Activated T-cell treated with anti-CD3 and anti-CD28 coated beads, Interleukin-2, amount 50 U/mL, for 72 hours (primary cell): ENCODE measurements around the gene DDX41. TPM values are rescaled to one million over a fixed set of nuclear protein-coding genes. Genes with fewer than 3 reads are reported as not detected.
"Not testable (repeated sequence)": the region's sequence is repeated elsewhere in the genome, so short reads cannot be mapped to it uniquely, and the experiment has no call there.

ENCODE experiments used
- ATAC-seq, 2 donors: fragments of 150-1000 bp; cut with Tn5 transposase; replicated peaks in 1 of 2; 2 replicates each; pipeline ENCODE4 v1.10.0; 2021; ENCODE audit warnings: moderate library complexity in 2 of 2, mild to moderate bottlenecking in 1 of 2
- DNase-seq, 2 donors: peaks; one replicate each; pipeline ENCODE4 v3.0.0; 2021 to 2022; ENCODE audit warnings: mixed read lengths in 1 of 2
- H3K27ac Mint-ChIP-seq: one replicate; pipeline ENCODE4 v1.8.0; 2022; ENCODE audit warnings: mild to moderate bottlenecking, moderate library complexity, mixed read lengths
- H3K27me3 Mint-ChIP-seq: one replicate; pipeline ENCODE4 v1.8.0; 2022; ENCODE audit warnings: low read depth, mixed read lengths
- H3K36me3 Mint-ChIP-seq, 2 donors: one replicate each; pipeline ENCODE4 v1.8.0; 2022; ENCODE audit warnings: mixed read lengths in 2 of 2, mild to moderate bottlenecking in 1 of 2; ENCODE audit not compliant: insufficient read depth in 2 of 2
- H3K4me1 Mint-ChIP-seq: one replicate; pipeline ENCODE4 v1.8.0; 2022; ENCODE audit warnings: low read depth, mixed read lengths
- H3K4me3 Mint-ChIP-seq, 2 donors: one replicate each; pipeline ENCODE4 v1.8.0; 2022; ENCODE audit warnings: mild to moderate bottlenecking in 2 of 2, mixed read lengths in 2 of 2, moderate library complexity in 2 of 2
- H3K9me3 Mint-ChIP-seq, 2 donors: one replicate each; pipeline ENCODE4 v1.8.0; 2022; ENCODE audit warnings: mixed read lengths in 2 of 2
- total RNA-seq, 2 donors: library from RNA; stranded (reverse); gene quantifications; one replicate each; pipeline ENCODE4 v1.2.3, GENCODE V29; 2022

Gene DDX41
- total RNA-seq: 100 to 1,000 TPM in 1 of 2 donors, 10 to 100 TPM in 1; 89.2 to 117 TPM

DNA sequence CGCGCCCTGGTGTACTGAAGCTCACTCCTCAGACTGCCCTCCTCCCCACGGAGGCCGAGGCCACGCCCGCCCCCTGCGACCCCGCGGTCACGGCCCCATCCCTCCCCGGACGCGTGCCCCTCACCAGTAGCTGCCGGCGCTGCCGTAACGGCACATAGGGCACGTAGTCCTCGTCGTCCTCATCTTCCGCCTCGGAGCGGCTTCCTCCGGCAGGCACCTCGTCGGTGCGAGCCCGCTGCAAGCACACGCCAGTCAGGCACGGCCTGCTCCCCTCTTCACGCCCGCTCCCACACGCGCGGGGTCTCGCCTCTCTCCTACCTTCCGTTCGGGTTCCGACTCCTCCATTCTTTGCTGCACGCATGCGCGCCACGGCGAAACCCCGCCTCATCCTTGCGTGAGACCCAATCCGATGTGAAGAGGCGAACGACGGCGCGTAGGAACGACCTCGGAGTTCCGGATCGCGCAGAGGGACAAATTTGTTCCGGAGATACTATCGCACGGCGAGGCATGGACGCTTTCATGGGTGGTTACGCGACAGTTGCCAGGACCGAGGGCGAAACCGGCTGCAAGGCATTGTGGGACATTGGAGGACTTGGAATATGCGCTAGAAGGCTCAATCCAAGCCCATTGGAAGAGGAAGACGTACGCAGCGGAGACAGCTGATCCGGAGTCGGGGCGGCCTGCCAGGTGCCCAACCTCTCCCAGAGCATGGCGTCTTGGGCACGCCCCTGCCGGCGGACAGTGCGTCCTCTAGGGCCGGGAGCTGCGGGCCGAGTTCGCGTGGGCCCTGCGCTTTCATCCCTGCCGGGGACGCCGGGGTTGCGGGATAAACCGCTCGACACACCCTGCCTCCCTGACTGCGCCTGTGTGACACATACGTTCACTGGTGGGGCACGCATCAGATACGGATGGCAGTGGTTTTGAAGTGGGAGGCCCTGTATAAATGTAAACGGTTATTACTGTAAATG, at the start of gene DDX41:
DDX41 (minus strand) TSS at position 361 of the 968 bp plus-strand sequence; CDS start at position 345, 16 bp downstream.
- peaks cover 7 to 24% of the 10 kb centered on the region in 2 donors for H3K36me3 Mint-ChIP-seq
- peaks cover 63% of the 10 kb centered on the region for H3K4me1 Mint-ChIP-seq
- ATAC-seq: peak; percentile 89 to 90
- peak within 1 kb of the TSS; percentile 71 for H3K27ac Mint-ChIP-seq
- no peaks in the 10 kb centered on the region for H3K27me3 Mint-ChIP-seq
- H3K4me3 Mint-ChIP-seq: peak within 1 kb of the TSS; percentile 85 to 91
- DNase-seq: peak; percentile 96 to 97
- H3K9me3 Mint-ChIP-seq: no peaks in the 10 kb centered on the region

DNA sequence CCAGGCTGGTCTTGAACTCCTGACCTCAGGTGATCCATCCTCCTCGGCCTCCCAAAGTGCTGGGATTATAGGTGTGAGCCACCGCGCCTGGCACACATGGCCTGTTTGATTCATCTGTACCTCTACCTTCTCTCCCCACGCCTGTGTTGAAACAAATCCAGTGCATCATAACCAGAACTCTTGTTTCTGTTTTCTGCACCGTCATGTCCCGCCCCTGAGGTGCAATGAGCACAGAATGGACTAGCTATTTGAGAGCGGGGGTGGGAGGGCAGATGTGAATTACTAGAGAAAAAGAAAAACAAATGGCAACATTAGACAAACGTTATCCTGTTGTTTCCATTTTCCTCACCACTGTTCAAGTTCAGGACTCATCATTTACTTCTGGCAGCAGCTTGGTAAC, 48.3 kb upstream of the DDX41 start:
- H3K4me3 Mint-ChIP-seq: no peak overlapping the region
- DNase-seq: no peak
- no peak overlapping the region for H3K27ac Mint-ChIP-seq
- no peaks in the 10 kb centered on the region for H3K9me3 Mint-ChIP-seq
- ATAC-seq: no peak
- H3K4me1 Mint-ChIP-seq: no peaks in the 10 kb centered on the region
- H3K36me3 Mint-ChIP-seq: no peaks in the 10 kb centered on the region
- peaks cover 8% of the 10 kb centered on the region for H3K27me3 Mint-ChIP-seq

DNA sequence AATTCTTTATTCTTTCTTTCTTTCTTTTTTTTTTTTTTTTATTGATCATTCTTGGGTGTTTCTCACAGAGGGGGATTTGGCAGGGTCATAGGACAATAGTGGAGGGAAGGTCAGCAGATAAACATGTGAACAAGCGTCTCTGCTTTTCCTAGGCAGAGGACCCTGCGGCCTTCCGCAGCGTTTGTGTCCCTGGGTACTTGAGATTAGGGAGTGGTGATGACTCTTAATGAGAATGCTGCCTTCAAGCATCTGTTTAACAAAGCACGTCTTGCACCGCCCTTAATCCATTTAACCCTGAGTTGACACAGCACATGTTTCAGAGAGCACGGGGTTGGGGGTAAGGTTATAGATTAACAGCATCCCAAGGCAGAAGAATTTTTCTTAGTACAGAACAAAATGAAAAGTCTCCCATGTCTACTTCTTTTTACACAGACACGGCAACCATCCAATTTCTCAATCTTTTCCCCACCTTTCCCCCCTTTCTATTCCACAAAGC, 42.7 kb upstream of the DDX41 start:
- H3K27ac Mint-ChIP-seq, H3K36me3 Mint-ChIP-seq, H3K9me3 Mint-ChIP-seq, H3K27me3 Mint-ChIP-seq, DNase-seq, H3K4me3 Mint-ChIP-seq, ATAC-seq: not testable (repeated sequence)
- peaks cover 10% of the 10 kb centered on the region for H3K4me1 Mint-ChIP-seq

DNA sequence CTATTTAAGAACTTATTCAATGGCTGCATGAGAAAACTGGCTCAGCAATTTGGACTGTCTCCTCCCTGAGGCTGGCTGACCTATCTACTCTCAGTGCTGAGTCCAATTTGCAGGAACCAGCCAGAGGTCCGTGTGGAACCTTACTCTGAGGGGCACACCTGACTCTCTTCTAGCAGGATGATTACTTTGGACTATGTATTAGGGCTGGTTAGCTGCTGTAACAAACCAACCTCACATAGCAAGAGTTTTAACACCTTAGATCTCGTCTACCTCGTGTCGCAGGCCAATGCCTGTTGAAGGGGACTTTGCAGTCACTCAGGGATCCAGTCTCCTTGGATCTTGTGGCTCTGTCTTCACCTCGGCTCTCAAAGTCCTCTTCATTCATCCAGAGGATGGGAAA, 41.0 kb upstream of the DDX41 start:
- Mint-ChIP-seq H3K36me3 (peaks cover under 1 to 1% of the 10 kb centered on the region in 2 donors), H3K27me3 (no peaks in the 10 kb centered on the region), H3K4me1 (peaks cover 19% of the 10 kb centered on the region), H3K27ac (no peak overlapping the region), H3K4me3 (no peak overlapping the region), H3K9me3 (no peaks in the 10 kb centered on the region)
- ATAC-seq (no peak), DNase-seq (no peak)

DNA sequence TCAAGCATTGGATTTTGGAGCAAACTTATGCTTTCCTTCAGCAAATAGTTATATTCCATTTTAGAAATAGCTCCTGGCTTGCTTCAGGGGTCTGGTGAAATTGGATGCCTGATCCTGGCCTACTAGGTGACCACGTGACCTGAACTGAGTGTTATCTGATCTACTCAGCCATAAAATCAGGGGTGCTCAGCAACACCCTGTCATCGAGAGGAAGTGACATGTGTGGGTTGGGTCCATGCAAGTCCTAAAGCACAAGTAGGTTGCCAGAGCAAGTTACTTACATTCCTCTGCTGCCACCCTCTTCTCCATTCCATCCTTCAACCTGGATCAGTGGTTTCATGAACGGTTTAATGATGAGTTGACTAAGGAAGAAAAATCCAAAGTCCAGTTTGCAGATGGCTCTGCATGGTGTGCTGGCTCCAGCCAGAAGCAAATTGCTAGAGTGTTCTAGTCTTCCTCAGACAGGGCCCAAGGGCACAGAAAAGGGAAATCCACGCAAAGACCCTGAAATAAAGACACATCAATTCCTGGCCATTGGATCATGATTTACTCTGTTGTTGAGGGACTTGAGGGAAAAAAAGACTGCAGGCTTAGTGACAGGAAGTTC, 40.4 kb upstream of the DDX41 start:
- no peak overlapping the region for H3K27ac Mint-ChIP-seq
- peaks cover 5% of the 10 kb centered on the region in 2 donors for H3K36me3 Mint-ChIP-seq
- no peaks in the 10 kb centered on the region for H3K9me3 Mint-ChIP-seq
- no peaks in the 10 kb centered on the region for H3K27me3 Mint-ChIP-seq
- peak in 1 of 2 donors; percentile 10 for DNase-seq
- H3K4me1 Mint-ChIP-seq: peaks cover 26% of the 10 kb centered on the region
- no peak overlapping the region for H3K4me3 Mint-ChIP-seq
- ATAC-seq: no peak

DNA sequence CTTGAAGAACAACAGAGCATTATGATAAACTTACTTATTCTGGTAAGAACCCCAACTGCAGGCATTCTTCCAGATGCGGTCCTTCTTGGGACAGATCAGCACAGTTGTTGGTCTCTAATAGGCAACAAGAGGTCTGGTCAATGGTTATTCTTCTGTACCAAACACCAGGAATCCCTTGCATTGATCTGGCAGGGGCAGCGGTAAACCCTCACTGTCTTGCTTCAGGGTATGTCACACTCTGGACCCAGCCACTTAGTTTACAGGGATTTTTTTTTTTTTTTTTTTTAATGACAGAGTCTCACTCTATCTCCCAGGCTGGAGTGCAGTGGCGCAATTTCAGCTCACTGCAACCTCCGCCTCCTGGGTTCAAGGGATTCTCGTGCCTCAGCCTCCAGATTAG, 38.9 kb upstream of the DDX41 start:
- no peak overlapping the region for H3K27ac Mint-ChIP-seq
- peak overlapping the region in 1 of 2 donors; percentile 92 for H3K4me3 Mint-ChIP-seq
- H3K4me1 Mint-ChIP-seq: peaks cover 33% of the 10 kb centered on the region
- DNase-seq: no peak
- ATAC-seq: no peak
- no peaks in the 10 kb centered on the region for H3K9me3 Mint-ChIP-seq
- H3K27me3 Mint-ChIP-seq: no peaks in the 10 kb centered on the region
- H3K36me3 Mint-ChIP-seq: peaks cover 6 to 8% of the 10 kb centered on the region in 2 donors

DNA sequence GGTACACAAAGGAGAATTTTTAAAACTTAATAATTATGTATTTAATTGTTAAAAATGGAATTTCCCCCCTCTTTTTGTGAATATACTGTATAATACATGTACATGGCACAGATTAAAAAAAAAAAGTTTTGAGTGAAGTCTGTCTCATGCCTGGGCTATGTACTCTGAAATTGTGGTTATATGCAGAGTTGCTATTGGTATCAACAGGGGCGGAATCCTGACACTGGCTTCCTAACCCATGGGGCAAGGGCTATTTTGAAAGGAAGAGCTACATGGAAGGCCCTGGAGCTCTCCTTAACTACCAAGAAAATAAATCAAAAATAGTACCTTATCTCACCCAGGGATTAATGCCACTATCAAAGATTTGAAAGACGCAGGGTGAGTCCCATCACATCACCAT, 38.5 kb upstream of the DDX41 start:
- no peak for ATAC-seq
- H3K27ac Mint-ChIP-seq: no peak overlapping the region

DNA sequence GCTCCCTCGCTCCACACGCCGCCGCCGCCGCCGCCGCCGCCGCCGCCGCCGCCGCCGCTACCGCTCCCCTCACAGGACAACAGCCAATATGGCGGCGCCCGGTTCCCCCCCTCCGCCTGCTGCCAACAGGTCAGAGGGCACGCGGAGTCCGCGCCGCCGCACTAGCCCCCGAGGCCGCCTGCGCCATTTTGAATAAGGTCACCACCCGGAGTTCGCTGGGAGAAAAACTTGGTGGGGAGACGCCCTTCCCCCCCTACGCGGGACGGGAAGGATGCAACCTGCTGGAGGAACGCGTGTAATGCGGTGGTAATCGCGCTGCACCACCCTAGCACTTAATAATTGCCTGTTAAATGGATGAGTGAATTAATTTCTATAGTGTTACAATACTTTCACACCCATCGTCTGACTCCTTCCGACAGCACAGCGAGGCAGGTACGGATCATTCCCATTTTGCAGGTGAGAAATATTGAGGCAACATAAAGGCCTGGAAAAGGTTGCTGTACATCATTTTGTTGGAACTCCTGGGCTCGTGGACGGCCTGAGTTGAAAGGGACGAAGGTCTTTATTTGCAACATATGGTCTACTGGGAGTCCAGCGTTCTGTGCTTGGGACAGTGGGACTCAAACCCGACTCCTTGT, 37.8 kb upstream of the DDX41 start, which contains the start of gene FAM193B:
FAM193B (minus strand) TSS at position 90 of the 638 bp plus-strand sequence. CDS start 105 bp downstream, outside the sequence.
- Mint-ChIP-seq H3K27ac (peak within 1 kb of the TSS; percentile 84), H3K27me3 (no peaks in the 10 kb centered on the region), H3K36me3 (peaks cover 6 to 8% of the 10 kb centered on the region in 2 donors), H3K4me3 (peak within 1 kb of the TSS; percentile 92), H3K9me3 (no peaks in the 10 kb centered on the region), H3K4me1 (peaks cover 33% of the 10 kb centered on the region)
- ATAC-seq (peak; percentile 97 to 98), DNase-seq (peak; percentile 97 to 98)

More for the DNA sequence above, 38.5 kb upstream of the DDX41 start:
- peaks cover 6 to 8% of the 10 kb centered on the region in 2 donors for H3K36me3 Mint-ChIP-seq
- no peaks in the 10 kb centered on the region for H3K27me3 Mint-ChIP-seq
- DNase-seq: no peak
- peak overlapping the region; percentile 92 for H3K4me3 Mint-ChIP-seq
- H3K4me1 Mint-ChIP-seq: peaks cover 33% of the 10 kb centered on the region
- no peaks in the 10 kb centered on the region for H3K9me3 Mint-ChIP-seq

DNA sequence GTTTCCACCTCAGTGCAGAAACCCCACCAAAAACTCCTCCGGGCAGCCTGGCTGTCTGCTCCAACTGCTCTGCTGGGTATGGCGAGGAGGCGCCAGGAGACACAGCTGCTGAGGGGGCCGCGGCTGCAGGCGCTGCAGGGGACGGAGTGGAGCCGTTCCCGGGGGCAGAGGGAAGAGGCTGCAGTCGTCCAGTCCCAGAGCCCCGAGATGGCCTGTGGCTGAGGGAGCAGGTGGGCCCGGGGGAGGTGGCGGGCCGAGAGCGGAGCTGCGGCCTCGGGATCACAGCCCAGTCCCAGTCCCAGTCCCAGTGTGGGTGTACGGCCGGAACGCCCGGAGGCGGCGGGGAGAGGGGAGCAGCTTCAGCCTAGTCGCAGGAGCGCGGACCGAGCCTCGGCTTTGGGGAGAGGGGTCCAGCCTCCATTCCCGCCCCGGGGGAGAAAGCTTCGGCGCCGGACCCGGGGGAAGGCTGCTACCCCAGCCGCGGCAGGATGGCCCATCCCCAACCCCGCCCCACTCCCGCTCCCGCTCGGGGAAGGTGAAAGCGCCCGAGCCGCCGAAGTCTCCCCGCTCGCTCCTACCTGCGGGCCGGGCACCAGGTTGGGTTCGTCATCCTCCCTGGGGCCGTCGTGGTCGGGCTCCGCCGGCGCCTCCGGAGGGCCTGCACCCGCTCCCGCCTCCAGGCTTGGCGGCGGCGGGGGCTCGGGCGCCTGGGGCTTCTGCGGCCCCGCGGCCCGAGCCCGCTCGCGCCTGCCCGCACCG, 37.1 kb upstream of the DDX41 start:
- no peaks in the 10 kb centered on the region for H3K9me3 Mint-ChIP-seq
- peak overlapping the region; percentile 82 to 92 for H3K4me3 Mint-ChIP-seq
- H3K27me3 Mint-ChIP-seq: no peaks in the 10 kb centered on the region
- ATAC-seq: peak; percentile 16 to 59
- H3K36me3 Mint-ChIP-seq: peaks cover 6 to 8% of the 10 kb centered on the region in 2 donors
- peaks cover 33% of the 10 kb centered on the region for H3K4me1 Mint-ChIP-seq
- H3K27ac Mint-ChIP-seq: no peak overlapping the region
- peak; percentile 53 to 57 for DNase-seq

DNA sequence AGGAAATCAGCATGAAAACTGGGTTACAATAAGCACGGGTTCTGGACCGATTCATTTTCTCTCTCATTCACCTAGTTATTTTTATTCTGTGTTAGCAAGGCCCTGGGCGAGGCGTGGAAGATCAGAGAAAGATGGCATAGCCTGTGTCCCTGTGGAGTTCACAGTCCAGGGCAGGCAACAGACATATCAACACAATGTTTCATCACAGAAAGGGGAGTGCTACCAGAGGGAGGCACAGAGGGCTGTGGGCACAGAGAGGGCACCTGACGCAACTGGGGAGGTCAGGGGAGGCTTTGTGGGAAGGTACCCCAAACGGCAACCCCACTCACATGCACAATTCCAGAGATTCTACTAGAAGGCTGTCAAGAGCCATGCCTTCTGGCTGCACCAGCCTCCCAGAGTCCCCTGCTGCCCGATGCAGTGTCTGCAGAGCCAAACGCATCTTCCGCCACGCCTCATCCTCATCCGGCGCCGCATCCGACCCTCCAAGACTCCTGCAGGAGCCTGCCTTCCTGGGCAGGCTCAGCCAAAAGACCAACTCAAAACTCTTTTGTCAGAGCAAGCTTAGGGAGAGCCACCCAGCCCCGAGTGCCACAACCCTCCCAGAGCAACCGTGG, 36.2 kb upstream of the DDX41 start:
- H3K27ac Mint-ChIP-seq: peak overlapping the region; percentile 13
- ATAC-seq: no peak
- peaks cover 6 to 8% of the 10 kb centered on the region in 2 donors for H3K36me3 Mint-ChIP-seq
- H3K4me1 Mint-ChIP-seq: peaks cover 33% of the 10 kb centered on the region
- peak overlapping the region; percentile 46 to 82 for H3K4me3 Mint-ChIP-seq
- DNase-seq: no peak
- H3K27me3 Mint-ChIP-seq: no peaks in the 10 kb centered on the region
- H3K9me3 Mint-ChIP-seq: no peaks in the 10 kb centered on the region

DNA sequence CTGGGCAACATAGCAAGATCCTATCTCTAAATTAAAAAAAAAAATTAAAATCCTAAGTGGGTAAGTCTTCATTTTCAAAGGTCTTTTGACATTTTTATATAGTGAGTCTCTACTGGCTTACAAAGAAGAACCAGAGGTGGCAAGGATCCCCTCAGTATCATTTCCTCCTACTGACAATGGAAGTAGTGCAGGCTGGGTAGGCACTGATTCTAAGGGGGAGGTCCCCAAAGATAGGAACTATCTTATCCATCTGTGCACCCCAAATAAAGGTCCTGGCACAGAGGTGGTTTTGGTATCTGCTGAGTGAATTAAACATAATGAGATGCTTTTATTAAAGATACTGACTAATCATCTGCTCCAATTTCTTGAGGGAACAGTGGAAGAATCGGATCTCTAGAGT, 33.4 kb upstream of the DDX41 start:
- no peaks in the 10 kb centered on the region for H3K9me3 Mint-ChIP-seq
- no peak overlapping the region for H3K4me3 Mint-ChIP-seq
- ATAC-seq (no peak), DNase-seq (no peak)
- H3K4me1 Mint-ChIP-seq: peaks cover 43% of the 10 kb centered on the region
- H3K27me3 Mint-ChIP-seq: no peaks in the 10 kb centered on the region
- H3K36me3 Mint-ChIP-seq: peaks cover 8 to 12% of the 10 kb centered on the region in 2 donors
- H3K27ac Mint-ChIP-seq: no peak overlapping the region

DNA sequence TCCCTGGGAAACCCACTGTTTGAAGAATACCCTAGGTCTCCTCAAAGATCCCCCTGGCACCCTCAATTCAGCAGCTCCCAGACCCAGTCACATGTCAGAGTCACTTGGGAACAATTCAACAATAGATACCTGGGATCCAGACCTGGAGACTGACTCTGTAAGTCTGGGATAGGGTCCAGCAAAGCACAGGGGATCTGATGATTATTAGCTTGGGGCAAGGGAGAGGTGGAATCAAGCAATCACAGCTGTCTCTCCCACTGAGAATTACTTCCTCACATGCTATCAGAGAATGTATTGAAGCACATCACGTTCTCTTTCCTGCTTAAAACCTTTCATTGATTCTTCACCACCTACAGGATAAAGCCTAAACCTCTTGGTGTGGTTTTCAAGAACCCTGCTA, 31.7 kb upstream of the DDX41 start:
- no peak overlapping the region for H3K27ac Mint-ChIP-seq
- H3K9me3 Mint-ChIP-seq: no peaks in the 10 kb centered on the region
- no peak for ATAC-seq
- peaks cover 8 to 12% of the 10 kb centered on the region in 2 donors for H3K36me3 Mint-ChIP-seq
- H3K27me3 Mint-ChIP-seq: no peaks in the 10 kb centered on the region
- H3K4me3 Mint-ChIP-seq: no peak overlapping the region
- no peak for DNase-seq
- peaks cover 35% of the 10 kb centered on the region for H3K4me1 Mint-ChIP-seq
